Measurements from ENCODE around the gene TSC22D2.

DNA sequence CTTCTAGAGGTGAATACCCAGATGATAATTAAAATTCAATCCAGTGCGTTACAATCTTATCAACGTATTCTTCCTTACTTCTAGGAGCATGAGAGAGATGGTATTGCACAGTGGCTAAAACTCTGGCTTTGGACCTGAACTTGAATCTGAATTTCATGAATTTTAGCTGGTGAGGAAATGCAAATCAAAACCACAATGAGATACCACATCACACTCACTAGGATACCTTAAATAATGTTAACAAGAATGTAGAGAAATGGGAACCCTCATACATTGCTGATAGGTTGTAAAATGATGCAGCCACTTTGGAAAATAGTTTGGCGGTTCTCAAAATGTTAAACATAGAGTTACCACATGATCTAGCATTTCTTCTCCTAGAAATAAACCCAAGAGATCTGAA, 47.1 kb upstream of the TSC22D2 start:
- TF ChIP-seq POLR2A (IDR thresholded peaks at IDR 0.05; ENCODE audit: extremely low read depth, insufficient read length) = no peak
- TF ChIP-seq, protein P1, sequence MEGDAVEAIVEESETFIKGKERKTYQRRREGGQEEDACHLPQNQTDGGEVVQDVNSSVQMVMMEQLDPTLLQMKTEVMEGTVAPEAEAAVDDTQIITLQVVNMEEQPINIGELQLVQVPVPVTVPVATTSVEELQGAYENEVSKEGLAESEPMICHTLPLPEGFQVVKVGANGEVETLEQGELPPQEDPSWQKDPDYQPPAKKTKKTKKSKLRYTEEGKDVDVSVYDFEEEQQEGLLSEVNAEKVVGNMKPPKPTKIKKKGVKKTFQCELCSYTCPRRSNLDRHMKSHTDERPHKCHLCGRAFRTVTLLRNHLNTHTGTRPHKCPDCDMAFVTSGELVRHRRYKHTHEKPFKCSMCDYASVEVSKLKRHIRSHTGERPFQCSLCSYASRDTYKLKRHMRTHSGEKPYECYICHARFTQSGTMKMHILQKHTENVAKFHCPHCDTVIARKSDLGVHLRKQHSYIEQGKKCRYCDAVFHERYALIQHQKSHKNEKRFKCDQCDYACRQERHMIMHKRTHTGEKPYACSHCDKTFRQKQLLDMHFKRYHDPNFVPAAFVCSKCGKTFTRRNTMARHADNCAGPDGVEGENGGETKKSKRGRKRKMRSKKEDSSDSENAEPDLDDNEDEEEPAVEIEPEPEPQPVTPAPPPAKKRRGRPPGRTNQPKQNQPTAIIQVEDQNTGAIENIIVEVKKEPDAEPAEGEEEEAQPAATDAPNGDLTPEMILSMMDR (IDR thresholded peaks at IDR 0.05; ENCODE audit: low read depth, low read length) = no peak
- TF ChIP-seq, protein P2, sequence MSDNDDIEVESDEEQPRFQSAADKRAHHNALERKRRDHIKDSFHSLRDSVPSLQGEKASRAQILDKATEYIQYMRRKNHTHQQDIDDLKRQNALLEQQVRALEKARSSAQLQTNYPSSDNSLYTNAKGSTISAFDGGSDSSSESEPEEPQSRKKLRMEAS (IDR thresholded peaks at IDR 0.05; ENCODE audit: low read depth, low read length) = no peak

Data from NB4 (cell line).